Esophagus squamous epithelium (tissue), 5 donors: ENCODE data around the gene AKR1B15. TPM values are rescaled to one million over a fixed set of nuclear protein-coding genes. Genes with fewer than 3 reads are reported as not detected.

Experiments
- DNase-seq: peaks from one replicate; lab custom pipeline; 2025; lab: John Stamatoyannopoulos, UW
- H3K27ac ChIP-seq, 4 donors: fragments of 200-600 bp; sonication (generic); one replicate each; pipeline ENCODE4 v1.5.1; 2016 to 2019; ENCODE audit warnings: mild to moderate bottlenecking in 1 of 4
- H3K27me3 ChIP-seq, 4 donors: fragments of 200-600 bp; sonication (generic); 1 replicate in 3 of 4; 2 replicates in 1 of 4; pipeline versions ENCODE4 v1.5.1 to v1.6.0; 2017 to 2021; ENCODE audit warnings: antibody characterized with exemption in 1 of 4
- H3K36me3 ChIP-seq, 3 donors: fragments of 200-600 bp; sonication (generic); one replicate each; pipeline ENCODE4 v1.5.1; 2016 to 2019
- H3K4me1 ChIP-seq, 3 donors: fragments of 200-600 bp; sonication (generic); one replicate each; pipeline ENCODE4 v1.5.1; 2017 to 2019
- H3K4me3 ChIP-seq, 4 donors: fragments of 200-600 bp; sonication (generic); 1 replicate in 3 of 4; 2 replicates in 1 of 4; pipeline ENCODE4 v1.5.1; 2016 to 2019; ENCODE audit warnings: mild to moderate bottlenecking in 2 of 4, moderate library complexity in 1 of 4
- H3K9me3 ChIP-seq, 3 donors: fragments of 200-600 bp; sonication (generic); one replicate each; pipeline ENCODE4 v1.5.1; 2016 to 2019
- POLR2A ChIP-seq, 4 donors: fragments of 450-650 bp; IDR thresholded peaks; one replicate each; pipeline ENCODE4 v1.6.1; 2017; ENCODE audit warnings: antibody characterized with exemption in 4 of 4, mild to moderate bottlenecking in 4 of 4, moderate library complexity in 3 of 4
- WGBS, 2 donors: methylation state at CpG; one replicate each; pipeline ENCODE4 v1.1.5; 2018; 5-methylcytosine and 5-hydroxymethylcytosine counted together
- intact Hi-C: fragments of 100-400 bp; cut with DNase I; formaldehyde crosslinking; loops from one replicate; pipeline ENCODE4 v1.15.0; 2022
- total RNA-seq, 4 donors: library from RNA; depleted of rRNA; stranded (reverse); fragments of >200 nt; gene quantifications; one replicate each; pipeline ENCODE4 v1.1.0, GENCODE V29; 2016
- TF ChIP-seq, protein P1 (sequence below), 6 experiments: fragments of 450-650 bp in 4 of 6; fragments of 200-600 bp in 2 of 6; sonication (generic) in 2 of 6; IDR thresholded peaks; one replicate each; pipeline ENCODE4 v1.5.1; 2016 to 2019; ENCODE audit warnings: antibody characterized with exemption in 6 of 6, mild to moderate bottlenecking in 4 of 6, moderate library complexity in 4 of 6
- donor health status: DM: yes; HTN: yes; CAD: no.

The AKR1B15 gene
- total RNA-seq, 4 donors from 2014 or later: 0.57 to 6.8 (median 4.7) TPM

- DNase-seq: no peak
- H3K27me3 ChIP-seq: no peaks in the 10 kb centered on the region
- intact Hi-C loops: loop anchor here (5.0 to 10.0 kb wide), 2 partner anchors 94 to 171 kb away; no protein-coding TSS in a partner anchor
- no peaks in the 10 kb centered on the region for H3K9me3 ChIP-seq
- no peaks in the 10 kb centered on the region for H3K36me3 ChIP-seq
- WGBS, 2 donors: 31 to 33% methylated on average over 14 of the region's 14 CpGs
- H3K4me3 ChIP-seq: peak overlapping the region in 1 of 4 donors; percentile 28
- TF ChIP-seq, protein P1, sequence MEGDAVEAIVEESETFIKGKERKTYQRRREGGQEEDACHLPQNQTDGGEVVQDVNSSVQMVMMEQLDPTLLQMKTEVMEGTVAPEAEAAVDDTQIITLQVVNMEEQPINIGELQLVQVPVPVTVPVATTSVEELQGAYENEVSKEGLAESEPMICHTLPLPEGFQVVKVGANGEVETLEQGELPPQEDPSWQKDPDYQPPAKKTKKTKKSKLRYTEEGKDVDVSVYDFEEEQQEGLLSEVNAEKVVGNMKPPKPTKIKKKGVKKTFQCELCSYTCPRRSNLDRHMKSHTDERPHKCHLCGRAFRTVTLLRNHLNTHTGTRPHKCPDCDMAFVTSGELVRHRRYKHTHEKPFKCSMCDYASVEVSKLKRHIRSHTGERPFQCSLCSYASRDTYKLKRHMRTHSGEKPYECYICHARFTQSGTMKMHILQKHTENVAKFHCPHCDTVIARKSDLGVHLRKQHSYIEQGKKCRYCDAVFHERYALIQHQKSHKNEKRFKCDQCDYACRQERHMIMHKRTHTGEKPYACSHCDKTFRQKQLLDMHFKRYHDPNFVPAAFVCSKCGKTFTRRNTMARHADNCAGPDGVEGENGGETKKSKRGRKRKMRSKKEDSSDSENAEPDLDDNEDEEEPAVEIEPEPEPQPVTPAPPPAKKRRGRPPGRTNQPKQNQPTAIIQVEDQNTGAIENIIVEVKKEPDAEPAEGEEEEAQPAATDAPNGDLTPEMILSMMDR (IDR thresholded peaks at IDR 0.05): peak; percentile 68 to 95 (median 92)
- no peak for TF ChIP-seq POLR2A (IDR thresholded peaks at IDR 0.05)
- H3K27ac ChIP-seq: peak overlapping the region in 3 of 4 donors; percentile 5 to 17 (median 7)
- peaks cover 4 to 32% (median 5%) of the 10 kb centered on the region in 3 donors for H3K4me1 ChIP-seq
Measured at GRCh38 chr7:134605978-134606923, 57.3 kb downstream of the AKR1B15 start.

DNA sequence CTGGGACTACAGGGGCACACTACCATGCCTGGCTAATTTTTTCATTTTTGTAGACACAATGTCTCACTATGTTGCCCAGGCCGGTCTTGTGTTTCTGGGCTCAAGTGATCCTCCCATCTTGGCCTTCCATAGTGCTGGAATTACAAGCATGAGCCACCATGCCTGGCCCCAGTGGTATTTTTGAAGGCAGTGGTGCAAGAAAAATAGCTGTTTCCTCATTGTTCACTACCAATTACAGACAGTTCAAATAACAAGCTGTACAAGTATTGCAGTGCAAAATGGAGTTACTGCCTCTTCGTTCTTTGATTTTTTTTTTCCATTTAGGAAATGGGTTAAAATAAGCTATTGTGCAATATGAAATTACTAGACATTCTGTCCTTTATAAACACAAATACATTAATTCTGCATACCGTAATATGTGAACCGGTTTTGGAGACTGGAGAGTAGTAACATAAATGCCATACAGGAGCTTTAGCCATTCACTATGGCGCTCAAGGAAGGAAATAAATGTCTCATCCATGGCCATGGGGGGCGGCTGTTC is 62.8 kb downstream of the AKR1B15 start:
- Histone ChIP-seq H3K27ac (no peak overlapping the region), H3K4me1 (peaks cover 4 to 19% (median 13%) of the 10 kb centered on the region in 3 donors), H3K27me3 (no peaks in the 10 kb centered on the region), H3K9me3 (no peaks in the 10 kb centered on the region), H3K36me3 (no peaks in the 10 kb centered on the region), H3K4me3 (no peak overlapping the region)
- 77 to 89% methylated on average over 6 of the region's 6 CpGs for WGBS, 2 donors
- TF ChIP-seq, protein P1 (IDR thresholded peaks at IDR 0.05): no peak
- no peak for TF ChIP-seq POLR2A (IDR thresholded peaks at IDR 0.05)
- no peak for DNase-seq
- intact Hi-C loops: no loop called here

- 75 to 88% methylated on average over 2 of the region's 2 CpGs for WGBS, 2 donors
- Histone ChIP-seq H3K4me1 (peaks cover 4 to 22% (median 13%) of the 10 kb centered on the region in 3 donors), H3K4me3 (no peak overlapping the region), H3K9me3 (no peaks in the 10 kb centered on the region), H3K36me3 (no peaks in the 10 kb centered on the region), H3K27ac (no peak overlapping the region), H3K27me3 (no peaks in the 10 kb centered on the region)
- intact Hi-C loops: no loop called here
- TF ChIP-seq, protein P1 (IDR thresholded peaks at IDR 0.05): peak in 2 of 6 experiments; percentile 7 to 41
- TF ChIP-seq POLR2A (IDR thresholded peaks at IDR 0.05): no peak
- no peak for DNase-seq
Measured at GRCh38 chr7:134612197-134612596, 63.3 kb downstream of the AKR1B15 start.

DNA sequence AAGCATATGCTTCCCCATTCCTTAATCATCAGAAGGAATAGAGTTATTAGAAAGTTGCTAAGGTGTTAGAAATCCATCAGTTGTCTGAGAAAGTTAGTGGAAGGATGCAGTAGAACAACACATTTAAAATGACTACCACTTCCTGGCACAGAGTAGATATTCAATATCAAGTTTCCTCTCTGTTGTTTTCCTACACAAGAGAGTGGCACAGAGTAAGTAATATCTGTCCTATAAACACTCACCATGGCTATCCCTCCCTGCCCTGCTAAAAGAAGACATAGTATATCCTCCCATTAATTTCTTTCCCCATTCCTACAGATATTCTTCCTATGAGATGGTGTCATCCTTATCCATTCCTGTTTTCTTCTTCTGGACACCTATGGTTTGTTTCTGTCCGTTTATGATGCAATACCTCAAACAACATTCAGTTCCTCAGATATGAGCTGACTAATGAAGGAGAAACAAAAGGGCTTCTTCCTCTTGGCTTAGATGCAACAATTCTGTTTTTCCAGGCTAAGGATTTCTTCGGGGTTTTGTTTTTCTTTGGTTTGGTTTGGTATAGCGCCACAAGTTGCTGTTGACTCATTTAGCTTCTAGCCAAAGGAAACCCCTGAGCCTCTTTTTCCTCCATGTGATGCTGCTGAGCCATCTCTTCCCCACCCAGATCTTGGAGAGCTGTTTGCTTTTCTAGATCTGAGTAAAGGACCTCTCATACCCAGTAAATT is 64.9 kb downstream of the AKR1B15 start:
- peak overlapping the region; percentile 35 to 68 (median 60) for H3K27ac ChIP-seq
- no peaks in the 10 kb centered on the region for H3K36me3 ChIP-seq
- WGBS, 2 donors: 4 to 7% methylated on average over 3 of the region's 3 CpGs
- H3K4me3 ChIP-seq: no peak overlapping the region
- intact Hi-C loops: no loop called here
- H3K27me3 ChIP-seq: no peaks in the 10 kb centered on the region
- peaks cover 4 to 27% (median 13%) of the 10 kb centered on the region in 3 donors for H3K4me1 ChIP-seq
- no peak for TF ChIP-seq POLR2A (IDR thresholded peaks at IDR 0.05)
- TF ChIP-seq, protein P1 (IDR thresholded peaks at IDR 0.05): no peak
- no peaks in the 10 kb centered on the region for H3K9me3 ChIP-seq
- DNase-seq: no peak
